Middle frontal gyrus (tissue), 1 donor: Measurements from ENCODE around the gene SETX.
"Not testable (repeated sequence)": the region's sequence is repeated elsewhere in the genome, so short reads cannot be mapped to it uniquely, and the experiment has no call there.

ENCODE experiments used
- DNase-seq: peaks from one replicate; pipeline ENCODE4 v3.0.0-alpha.2; 2015; ENCODE audit warnings: low spot score; ENCODE audit errors: extremely low spot score

The SETX gene

GRCh38 chr9:132288966-132289365 lies 65.8 kb downstream of the SETX start:
- DNase-seq = no peak

- no peak for DNase-seq
Measured at GRCh38 chr9:132288361-132288760, 66.4 kb downstream of the SETX start.

- no peak for DNase-seq
Measured at GRCh38 chr9:132287256-132287760, 67.5 kb downstream of the SETX start.

- no peak for DNase-seq
Measured at GRCh38 chr9:132283863-132284262, 70.9 kb downstream of the SETX start.

- DNase-seq = no peak
Measured at GRCh38 chr9:132283165-132283564, 71.6 kb downstream of the SETX start.

GRCh38 chr9:132274861-132275260 lies 79.9 kb downstream of the SETX start:
- no peak for DNase-seq

GRCh38 chr9:132269704-132270516 lies 84.9 kb downstream of the SETX start:
- not testable (repeated sequence) for DNase-seq

DNA sequence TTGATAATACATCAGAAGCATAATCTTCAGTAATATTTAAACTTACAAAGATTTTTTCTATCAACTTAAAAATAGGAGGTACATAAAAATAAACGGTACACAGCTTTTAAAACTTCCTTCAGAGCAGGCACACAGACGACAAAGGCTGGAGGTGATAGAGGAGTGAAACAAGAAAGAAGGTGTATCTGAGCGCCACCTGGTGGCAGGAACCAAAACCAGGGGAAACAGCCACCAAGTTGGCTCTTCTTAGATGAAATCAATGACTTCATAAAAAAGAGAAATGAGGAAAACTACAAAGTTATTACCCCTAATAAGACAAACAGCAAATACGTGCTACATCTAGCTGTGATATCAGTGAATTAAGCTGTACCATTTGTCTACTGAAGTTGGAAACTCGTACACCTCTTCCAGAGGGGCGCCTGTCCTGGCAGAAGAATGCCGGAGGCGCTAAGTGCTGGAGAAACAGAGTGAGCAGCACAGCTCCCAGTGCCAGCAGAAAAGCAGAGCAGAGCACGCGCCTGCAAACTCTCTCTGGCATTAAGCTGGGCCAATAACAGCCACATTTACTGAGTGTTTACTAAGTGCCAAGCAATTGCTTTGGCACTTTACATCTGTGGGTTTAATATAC lies 85.9 kb downstream of the SETX start:
- peak; percentile 50 for DNase-seq

- no peak for DNase-seq
Measured at GRCh38 chr9:132267660-132268059, 87.1 kb downstream of the SETX start.

- no peak for DNase-seq
Measured at GRCh38 chr9:132266017-132266416, 88.8 kb downstream of the SETX start.

GRCh38 chr9:132260846-132261245 lies 93.9 kb downstream of the SETX start:
- DNase-seq = no peak

DNA sequence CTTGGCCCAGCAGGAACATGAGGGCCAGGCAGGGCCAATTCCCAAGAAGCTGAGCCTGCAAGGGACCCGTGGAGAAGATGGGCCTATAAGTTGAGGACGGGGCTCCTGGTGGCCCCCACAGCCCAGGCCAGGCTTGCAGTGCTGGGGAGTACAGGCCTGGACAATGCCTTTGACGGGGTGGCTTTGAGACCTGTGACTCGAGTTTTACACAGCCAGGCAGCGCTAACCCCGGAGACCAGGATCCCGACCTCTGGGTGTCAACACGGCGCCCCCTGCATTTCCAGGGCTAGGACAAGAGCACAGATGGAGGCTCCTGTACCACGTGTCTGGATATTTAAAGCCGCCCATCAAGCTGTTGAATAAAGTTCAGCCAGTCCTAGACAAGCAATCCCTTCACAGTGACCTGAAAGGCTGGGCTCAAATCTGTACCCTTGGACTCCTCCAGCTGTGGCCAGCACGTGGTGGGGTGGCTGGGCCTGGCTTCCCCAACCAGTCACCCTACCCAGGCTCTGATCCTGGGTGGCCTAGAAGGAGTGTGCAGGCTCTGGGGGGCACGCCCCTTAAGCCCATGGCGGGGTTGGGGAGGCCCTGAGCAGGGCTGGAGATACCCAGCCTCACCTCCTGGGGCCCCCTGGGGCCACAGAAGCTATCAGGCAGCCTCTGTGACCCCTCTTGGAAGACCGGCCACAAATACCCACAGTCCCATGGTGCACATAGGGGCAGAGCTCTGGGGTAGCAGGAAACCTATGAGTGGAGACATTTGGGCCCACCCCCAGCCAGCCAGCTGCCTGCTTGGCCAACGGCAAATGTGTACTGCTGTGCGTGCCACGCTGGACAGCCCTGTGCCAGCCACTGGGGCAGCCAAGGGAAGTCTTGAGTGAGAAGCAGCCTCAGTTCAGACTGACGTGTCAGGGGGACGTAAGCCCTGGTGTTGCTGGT lies 104.2 kb downstream of the SETX start:
- no peak for DNase-seq

DNA sequence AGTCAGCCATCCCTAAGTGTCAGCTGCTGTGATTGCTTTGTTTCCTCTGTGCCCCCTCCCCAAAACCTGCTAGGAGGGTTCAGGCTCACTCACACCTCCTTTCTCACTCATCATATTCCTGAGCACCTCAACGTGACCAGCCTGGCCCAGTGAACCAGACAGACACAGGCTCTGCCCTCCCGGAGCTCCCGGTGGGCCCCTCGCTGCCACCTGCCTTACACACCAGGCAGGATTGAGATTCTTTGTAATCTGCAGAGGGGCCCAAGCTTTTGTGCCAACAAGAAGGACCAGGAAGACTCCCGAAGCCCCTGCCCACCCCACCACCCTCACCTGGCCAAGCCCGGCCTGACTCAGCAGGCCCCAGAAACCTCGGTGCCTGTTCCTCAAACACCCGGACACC lies 105.1 kb downstream of the SETX start:
- DNase-seq = no peak

DNA sequence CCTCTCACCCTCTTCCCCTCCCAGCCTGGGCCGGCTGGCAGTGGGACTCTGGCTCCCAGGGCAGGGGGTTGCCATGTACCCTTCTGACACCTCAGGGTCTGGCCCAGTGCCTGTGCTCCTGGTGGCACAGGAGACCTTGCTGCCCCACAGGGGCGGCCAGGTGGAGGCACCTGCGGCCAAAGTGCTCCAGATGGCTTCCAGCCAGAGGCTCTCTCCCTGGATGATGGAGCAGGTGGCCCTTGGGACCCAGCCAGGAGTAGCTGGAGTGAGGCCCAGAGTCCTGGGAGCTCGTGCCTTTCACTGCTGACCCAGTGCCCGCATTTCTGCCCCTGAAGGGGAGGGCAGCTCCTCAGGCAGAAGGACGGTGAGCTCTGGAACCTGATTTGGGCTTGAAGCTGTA lies 105.7 kb downstream of the SETX start:
- DNase-seq = no peak

GRCh38 chr9:132247942-132248341 lies 106.8 kb downstream of the SETX start:
- DNase-seq = no peak

DNA sequence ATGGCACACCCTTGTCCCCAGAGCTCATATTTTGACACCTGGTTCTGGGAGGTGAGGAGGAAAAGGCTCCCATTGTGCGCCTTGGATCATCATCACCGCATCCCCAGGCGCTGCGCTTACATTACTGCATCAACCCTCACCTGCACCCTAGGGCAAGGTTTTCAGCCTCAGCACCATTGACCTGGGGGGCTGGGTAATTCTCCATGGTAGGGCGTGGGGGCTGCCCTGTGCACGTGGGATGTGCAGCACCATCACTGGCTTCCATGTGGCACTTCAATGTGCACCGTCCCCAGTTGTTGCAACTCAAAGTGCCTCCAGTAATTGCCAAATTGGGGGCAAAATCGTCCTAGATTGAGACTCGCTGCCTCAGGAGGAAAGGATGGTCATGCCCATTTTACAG lies 109.3 kb downstream of the SETX start:
- no peak for DNase-seq

DNA sequence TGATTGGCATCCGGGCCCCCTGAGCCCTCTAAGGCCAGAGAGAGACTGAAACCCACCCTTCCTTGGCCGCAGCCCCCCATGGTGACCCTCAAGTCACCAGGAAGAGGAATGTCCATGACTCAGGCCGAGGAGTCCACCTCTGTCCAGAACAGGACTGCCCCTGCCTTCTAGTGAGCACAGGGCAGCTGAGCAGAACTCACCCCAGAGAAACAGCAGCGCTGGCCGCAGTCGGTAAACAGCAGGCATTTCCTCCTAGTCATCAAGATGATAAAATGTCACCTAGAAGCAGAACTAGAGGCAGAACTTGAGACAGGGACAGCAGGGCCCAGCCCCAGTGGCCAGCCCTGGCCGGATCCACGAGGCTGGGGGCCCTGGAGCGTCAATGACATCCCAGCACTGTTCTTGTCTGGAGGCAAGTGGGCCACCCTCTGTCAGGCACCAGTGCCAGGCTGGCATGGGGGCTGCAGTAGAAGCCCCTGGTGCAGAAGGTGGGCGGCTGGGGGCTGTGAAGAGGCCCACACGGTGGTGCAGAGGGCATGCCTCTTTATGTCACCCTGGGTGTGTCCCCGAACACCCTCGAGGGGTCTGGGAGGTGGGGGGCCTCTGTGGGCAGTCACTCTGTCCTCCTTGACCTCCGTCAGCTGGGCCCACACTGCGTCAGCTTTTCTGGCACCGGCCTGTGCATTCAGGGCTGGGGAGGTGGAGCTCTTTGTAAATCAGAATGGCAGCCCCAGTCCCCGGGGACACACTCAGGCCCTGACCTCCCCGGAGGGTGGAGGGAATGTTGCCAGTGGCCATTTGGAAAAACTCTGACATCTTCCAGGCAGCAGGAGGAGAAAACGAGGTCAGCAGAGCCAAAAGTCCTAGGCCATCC lies 110.0 kb downstream of the SETX start:
- DNase-seq = no peak

- no peak for DNase-seq
Measured at GRCh38 chr9:132243156-132244074, 111.4 kb downstream of the SETX start.

GRCh38 chr9:132242621-132243155 lies 112.1 kb downstream of the SETX start:
- DNase-seq = no peak
